ENCODE data around the gene PACRG. TPM values are rescaled to one million over a fixed set of nuclear protein-coding genes. Genes with fewer than 3 reads are reported as not detected.

PACRG gene
- total RNA-seq, 1 experiment from 2014 or later, result 0.59 TPM

DNA sequence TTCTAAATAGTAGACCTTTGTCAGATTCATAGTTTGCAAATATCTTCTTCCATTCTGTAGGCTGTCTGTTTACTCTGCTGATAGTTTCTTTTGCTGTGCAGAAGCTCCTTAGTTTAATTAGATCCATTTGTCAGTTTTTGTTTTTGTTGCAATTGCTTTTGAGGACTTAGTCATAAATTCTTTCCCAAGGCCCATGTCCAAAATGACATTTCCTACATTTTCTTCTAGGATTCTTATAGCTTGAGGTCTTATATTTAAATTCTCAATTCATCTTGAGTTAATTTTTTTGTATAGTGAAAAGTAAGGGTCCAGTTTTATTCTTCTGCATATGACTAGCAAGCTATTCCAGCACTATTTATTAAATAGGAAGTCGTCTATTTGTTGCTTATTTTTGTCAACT lies 287.0 kb downstream of the PACRG start:
- TF ChIP-seq TCF7L2 (IDR thresholded peaks at IDR 0.05; ENCODE audit: low read depth, low read length), result no peak
- no peak for TF ChIP-seq POLR2AphosphoS5 (IDR thresholded peaks at IDR 0.05; ENCODE audit: low read depth, low read length)
- no peak for TF ChIP-seq CTCF (IDR thresholded peaks at IDR 0.05)
- TF ChIP-seq, protein P1, sequence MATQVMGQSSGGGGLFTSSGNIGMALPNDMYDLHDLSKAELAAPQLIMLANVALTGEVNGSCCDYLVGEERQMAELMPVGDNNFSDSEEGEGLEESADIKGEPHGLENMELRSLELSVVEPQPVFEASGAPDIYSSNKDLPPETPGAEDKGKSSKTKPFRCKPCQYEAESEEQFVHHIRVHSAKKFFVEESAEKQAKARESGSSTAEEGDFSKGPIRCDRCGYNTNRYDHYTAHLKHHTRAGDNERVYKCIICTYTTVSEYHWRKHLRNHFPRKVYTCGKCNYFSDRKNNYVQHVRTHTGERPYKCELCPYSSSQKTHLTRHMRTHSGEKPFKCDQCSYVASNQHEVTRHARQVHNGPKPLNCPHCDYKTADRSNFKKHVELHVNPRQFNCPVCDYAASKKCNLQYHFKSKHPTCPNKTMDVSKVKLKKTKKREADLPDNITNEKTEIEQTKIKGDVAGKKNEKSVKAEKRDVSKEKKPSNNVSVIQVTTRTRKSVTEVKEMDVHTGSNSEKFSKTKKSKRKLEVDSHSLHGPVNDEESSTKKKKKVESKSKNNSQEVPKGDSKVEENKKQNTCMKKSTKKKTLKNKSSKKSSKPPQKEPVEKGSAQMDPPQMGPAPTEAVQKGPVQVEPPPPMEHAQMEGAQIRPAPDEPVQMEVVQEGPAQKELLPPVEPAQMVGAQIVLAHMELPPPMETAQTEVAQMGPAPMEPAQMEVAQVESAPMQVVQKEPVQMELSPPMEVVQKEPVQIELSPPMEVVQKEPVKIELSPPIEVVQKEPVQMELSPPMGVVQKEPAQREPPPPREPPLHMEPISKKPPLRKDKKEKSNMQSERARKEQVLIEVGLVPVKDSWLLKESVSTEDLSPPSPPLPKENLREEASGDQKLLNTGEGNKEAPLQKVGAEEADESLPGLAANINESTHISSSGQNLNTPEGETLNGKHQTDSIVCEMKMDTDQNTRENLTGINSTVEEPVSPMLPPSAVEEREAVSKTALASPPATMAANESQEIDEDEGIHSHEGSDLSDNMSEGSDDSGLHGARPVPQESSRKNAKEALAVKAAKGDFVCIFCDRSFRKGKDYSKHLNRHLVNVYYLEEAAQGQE (IDR thresholded peaks at IDR 0.05; ENCODE audit: insufficient read depth in 1 of 2, low read depth in 2 of 2, low read length in 1 of 2), result no peak
- TF ChIP-seq SIN3A (IDR thresholded peaks at IDR 0.05; ENCODE audit: borderline replicate concordance, insufficient read depth, low read depth, low read length), result no peak
- DNase-seq (ENCODE audit: low read depth, low spot score), result no peak
- Histone ChIP-seq H3K4me3 (ENCODE audit: low read depth in 2 of 2, low read length in 2 of 2) (no peak overlapping the region), H3K27me3 (ENCODE audit: control insufficient read depth, insufficient read depth, low read length) (no peaks in the 10 kb centered on the region), H3K4me1 (ENCODE audit: control insufficient read depth, insufficient read depth, low read length) (no peaks in the 10 kb centered on the region), H3K27ac (ENCODE audit: low read length) (no peak overlapping the region), H3K36me3 (ENCODE audit: control insufficient read depth, insufficient read depth, low read length) (no peaks in the 10 kb centered on the region), H3K9me3 (ENCODE audit: control insufficient read depth, insufficient read depth, low read depth, low read length) (no peaks in the 10 kb centered on the region)
- intact Hi-C loops (cut with micrococcal nuclease; ENCODE audit: unreplicated experiment) (no loop called here), in situ Hi-C loops (cut with HindIII; ENCODE audit: low pct_unique_long_range_greater_than_20kb, low sequenced_read_pairs) (no loop called here)
- ATAC-seq, result no peak
- POLR2A ChIA-PET, result no interaction called here
- CTCF ChIA-PET, result no interaction called here
- no TSS peak for BruUV-seq (replicated peaks)

DNA sequence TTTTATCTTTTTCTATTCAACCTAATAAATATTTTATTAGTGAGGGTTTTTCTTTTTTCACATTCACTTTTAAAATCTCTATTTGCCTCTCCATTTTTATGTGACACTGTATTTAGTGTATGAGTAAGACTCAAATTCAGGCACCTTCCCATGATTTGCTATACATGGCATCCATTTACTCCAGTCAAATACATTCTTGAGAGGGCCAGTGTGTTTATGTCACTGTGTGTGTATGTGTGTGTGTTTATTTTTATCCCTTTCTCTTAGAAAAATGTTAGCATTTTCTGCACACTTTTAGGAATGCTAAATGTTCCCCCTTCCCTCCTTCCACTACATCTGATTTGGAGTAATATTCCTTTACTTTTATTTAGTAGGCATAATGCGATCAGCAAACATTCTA lies 290.0 kb downstream of the PACRG start:
- Histone ChIP-seq H3K9me3 (ENCODE audit: control insufficient read depth, insufficient read depth, low read depth, low read length) (no peaks in the 10 kb centered on the region), H3K4me1 (ENCODE audit: control insufficient read depth, insufficient read depth, low read length) (no peaks in the 10 kb centered on the region), H3K4me3 (ENCODE audit: low read depth in 2 of 2, low read length in 2 of 2) (no peak overlapping the region), H3K27me3 (ENCODE audit: control insufficient read depth, insufficient read depth, low read length) (no peaks in the 10 kb centered on the region), H3K27ac (ENCODE audit: low read length) (no peak overlapping the region), H3K36me3 (ENCODE audit: control insufficient read depth, insufficient read depth, low read length) (no peaks in the 10 kb centered on the region)
- CTCF ChIA-PET, result no interaction called here
- DNase-seq (ENCODE audit: low read depth, low spot score), result no peak
- TF ChIP-seq POLR2AphosphoS5 (IDR thresholded peaks at IDR 0.05; ENCODE audit: low read depth, low read length) (no peak), CTCF (IDR thresholded peaks at IDR 0.05) (no peak), TCF7L2 (IDR thresholded peaks at IDR 0.05; ENCODE audit: low read depth, low read length) (no peak), SIN3A (IDR thresholded peaks at IDR 0.05; ENCODE audit: borderline replicate concordance, insufficient read depth, low read depth, low read length) (no peak)
- TF ChIP-seq, protein P1 (IDR thresholded peaks at IDR 0.05; ENCODE audit: insufficient read depth in 1 of 2, low read depth in 2 of 2, low read length in 1 of 2), result no peak
- intact Hi-C loops (cut with micrococcal nuclease; ENCODE audit: unreplicated experiment) (no loop called here), in situ Hi-C loops (cut with HindIII; ENCODE audit: low pct_unique_long_range_greater_than_20kb, low sequenced_read_pairs) (no loop called here)
- POLR2A ChIA-PET, result no interaction called here
- no TSS peak for BruUV-seq (replicated peaks)
- no peak for ATAC-seq
